T-helper 1 cell treated with Interleukin-12 subunit alpha and Interleukin-12 subunit beta and Interleukin-4 antibody, amounts not matched to agents 30 ng/mL and 1 ng/mL, for 36 hours (primary cell): ENCODE measurements around the gene RAB11B. TPM values are rescaled to one million over a fixed set of nuclear protein-coding genes. Genes with fewer than 3 reads are reported as not detected.
"Not testable (repeated sequence)": the region's sequence is repeated elsewhere in the genome, so short reads cannot be mapped to it uniquely, and the experiment has no call there.

ENCODE experiments used
- intact Hi-C: fragments of 100-400 bp; cut with micrococcal nuclease; formaldehyde crosslinking; loops from one replicate; pipeline ENCODE4 v1.15.1; 2024
- total RNA-seq: library from RNA; stranded (reverse); gene quantifications from 2 replicates; pipeline ENCODE4 v1.2.3, GENCODE V29; 2022

Gene RAB11B
- total RNA-seq, 1 donor from 2014 or later, result 93.7 TPM

DNA sequence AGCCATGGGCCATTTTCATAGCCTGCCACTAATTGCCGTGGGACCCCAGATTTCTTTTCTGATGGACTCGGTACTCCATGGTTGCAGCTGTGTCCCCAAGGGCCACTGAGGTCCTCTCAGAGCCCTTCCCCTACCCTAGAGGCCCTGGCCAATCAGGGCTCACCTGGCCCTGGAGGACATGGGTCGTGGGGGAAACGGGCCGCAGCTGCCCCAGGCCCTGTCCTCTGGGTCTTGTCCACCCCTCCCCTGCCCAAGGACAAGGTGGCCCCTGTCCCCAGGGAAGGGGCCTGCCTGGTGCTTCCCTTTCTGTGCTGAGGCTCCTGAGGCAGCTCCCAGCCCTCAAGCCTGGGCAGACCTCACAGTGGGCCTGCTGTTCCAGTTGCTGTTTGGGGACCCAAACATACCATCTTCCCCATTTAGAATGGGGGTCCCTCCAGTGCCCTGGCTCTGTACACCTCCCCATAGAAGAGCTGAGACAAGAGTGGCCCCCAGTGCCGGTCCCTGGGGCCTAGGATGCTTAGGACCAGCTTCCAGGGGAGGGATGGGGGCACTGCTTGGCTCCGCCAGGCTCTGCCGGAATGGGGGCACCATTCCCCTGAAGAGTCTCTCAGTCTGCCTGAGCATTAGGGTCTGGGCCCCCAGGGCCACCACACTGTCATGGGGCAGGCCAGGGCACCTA is 3.2 kb downstream of the RAB11B start:
- intact Hi-C loops, result loop anchor here (5.0 kb wide), 2 partner anchors 126 to 1656 kb away; partner anchors contain the start of genes GPR108 and TRIP10

DNA sequence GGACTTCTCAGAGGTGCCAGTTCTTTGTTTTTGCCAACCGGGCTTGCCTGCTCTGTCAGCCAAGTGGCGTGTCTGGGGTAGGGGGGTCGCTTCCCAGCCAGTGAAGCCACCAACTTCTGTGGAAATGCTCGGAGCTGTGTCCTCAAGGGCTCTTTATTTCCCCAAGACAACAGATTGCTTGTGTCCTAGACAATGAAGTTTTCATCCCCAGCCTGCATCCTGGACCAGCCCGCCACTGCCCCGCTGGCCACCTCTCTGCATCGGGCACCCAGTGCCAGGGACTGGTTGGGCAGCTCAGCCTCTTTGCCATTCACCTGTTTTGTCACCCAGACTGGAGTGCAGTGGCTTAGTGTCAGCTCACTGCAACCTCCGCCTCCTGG is 3.7 kb downstream of the RAB11B start:
- intact Hi-C loops, result loop anchor here (5.0 kb wide), 2 partner anchors 127 to 1657 kb away; partner anchors contain the start of genes GPR108 and TRIP10

DNA sequence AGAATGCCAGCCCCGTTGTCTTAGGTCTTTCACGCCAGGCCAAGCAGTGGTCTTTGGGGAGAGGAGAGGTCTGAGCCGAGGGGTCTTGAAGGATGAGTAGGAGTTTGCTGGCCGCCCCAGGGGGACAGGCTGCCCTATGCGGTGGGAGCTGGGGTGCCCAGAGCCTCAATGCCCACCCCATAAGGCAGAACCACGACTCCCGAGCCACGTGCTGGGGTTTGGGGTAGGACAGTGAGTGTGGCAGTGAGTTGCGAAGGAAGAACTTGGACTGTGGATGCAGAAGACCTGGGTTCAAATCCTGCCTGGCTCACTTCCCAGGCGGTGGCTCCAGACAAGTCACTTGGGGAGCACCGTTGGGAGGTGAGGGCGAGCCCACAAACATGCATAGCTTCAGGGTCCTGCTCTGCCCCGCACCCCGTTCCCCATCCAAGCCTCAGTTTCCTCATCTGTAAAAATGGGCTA is 5.5 kb downstream of the RAB11B start:
- intact Hi-C loops, result loop anchor here (1.0 kb wide), 1 partner anchor 41 kb away; no protein-coding TSS in a partner anchor

DNA sequence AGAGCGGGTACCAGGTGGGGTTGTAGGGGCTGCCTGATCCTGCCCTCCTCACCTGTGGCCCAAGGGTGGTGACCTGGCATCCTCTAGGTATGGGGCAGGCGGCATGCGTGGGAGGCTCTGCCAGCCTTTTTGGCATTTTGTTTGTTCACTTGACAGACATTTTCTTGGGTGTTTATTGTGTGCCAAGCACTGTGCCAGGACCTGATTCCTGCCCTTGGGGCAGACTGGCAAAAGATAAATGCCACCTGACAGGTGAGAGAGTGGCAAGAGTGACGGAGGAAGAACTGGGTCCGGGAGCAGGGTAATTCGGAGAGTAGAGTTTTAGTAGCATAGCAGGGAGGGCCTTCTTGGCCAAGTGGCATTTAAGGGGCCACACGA is 6.0 kb downstream of the RAB11B start:
- intact Hi-C loops, result loop anchor here (1.0 kb wide), 1 partner anchor 42 kb away; no protein-coding TSS in a partner anchor

DNA sequence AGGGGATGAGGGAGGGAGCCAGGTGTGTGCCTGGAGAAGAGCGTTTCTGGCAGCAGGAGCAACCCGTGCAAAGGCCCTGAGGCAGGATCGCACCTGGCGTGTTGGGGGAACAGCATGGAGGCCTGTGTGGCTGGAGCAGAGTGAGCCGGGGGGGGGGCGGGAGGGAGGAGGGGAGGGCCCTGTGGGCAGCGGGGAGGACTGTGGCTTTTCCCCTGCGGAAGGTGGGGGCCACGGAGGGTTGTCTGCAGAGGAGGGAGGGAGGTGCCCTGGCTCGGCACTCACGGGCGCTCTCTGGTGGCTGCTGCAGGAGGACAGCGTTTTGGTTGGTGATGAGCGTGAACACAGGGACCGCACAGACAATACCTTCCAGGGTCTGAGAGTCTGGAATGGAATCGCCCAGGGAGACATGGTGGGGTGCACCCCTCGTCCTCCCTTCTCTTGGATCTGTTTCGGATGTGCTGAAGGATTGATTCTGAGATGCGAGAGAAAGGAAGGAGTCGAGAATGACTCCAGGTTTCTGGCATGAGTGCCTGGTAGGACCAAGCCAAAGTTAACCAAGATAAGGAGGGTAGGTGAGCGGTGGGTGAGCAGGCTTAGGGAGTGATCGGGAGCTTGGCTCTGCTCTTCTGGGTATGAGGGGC is 6.5 kb downstream of the RAB11B start:
- intact Hi-C loops, result loop anchor here (1.0 kb wide), 1 partner anchor 42 kb away; no protein-coding TSS in a partner anchor

DNA sequence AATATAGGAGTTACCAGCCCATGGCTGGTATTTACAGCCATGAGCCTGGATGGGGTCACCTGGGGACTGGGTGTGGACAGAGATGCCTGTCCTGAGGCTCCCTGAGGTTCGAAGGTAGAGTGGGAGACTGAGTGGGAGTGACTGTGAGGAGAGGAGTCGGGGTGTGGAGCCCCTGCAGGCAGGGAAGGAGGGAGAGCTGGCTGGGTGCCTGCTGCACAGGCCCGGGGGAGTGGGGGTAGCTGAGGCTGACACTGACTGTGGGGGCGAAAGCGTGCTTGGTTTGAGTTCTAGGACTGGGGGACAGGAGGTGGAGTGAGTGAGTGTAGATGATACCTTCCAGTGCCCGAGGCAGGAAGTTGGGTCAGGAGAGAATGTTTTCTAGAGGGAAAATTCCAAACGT is 7.1 kb downstream of the RAB11B start:
- intact Hi-C loops, result no loop called here

DNA sequence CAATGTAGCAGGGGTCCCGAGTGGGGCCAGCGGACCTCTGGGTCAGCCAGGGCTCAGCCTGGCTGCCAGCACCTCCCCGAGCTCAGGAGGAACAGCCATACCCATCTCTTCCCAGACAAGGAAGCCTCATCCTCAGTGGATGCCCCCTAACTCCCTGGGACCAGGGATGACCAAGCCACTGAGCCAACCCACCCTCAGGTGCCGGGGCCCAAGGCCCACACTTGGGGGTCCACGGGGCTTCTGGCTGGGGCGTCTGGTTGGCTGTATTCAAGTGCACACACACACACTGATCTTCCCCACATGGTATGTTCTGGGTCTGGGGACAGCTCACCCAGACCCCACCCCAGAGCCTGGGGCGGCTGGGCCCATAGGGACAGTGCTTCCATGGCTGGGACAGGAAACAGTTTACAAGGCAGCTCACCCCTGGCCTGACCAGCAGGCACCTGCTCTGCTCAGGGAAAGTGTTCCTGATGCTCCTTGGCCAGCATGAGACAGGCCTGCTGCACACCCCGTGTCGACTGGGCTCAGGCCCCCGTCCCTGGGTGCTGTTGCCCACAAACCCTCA is 7.7 kb downstream of the RAB11B start:
- intact Hi-C loops, result no loop called here

DNA sequence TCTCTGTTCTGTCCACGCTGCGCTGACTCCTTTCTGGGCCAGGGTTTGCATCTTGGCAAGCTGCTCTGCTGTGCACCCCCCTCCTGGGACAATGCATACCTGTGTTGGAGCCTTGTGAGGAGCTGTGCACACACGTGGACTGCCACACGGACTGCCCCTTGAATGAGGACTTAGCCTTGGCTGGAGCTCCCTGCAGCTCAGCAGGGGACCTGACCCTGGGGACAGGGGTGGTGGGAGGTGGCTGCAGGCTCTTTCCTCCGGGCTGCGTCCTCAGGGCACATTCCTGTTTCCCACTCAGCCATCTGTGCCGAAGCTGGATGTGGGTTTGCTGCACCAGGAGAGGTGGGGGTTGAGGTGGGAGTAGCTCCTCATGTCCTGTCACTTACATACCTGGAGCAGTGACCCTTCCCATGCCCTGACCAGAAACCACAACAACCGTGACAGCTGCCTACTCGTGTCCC is 8.2 kb downstream of the RAB11B start:
- intact Hi-C loops, result no loop called here

DNA sequence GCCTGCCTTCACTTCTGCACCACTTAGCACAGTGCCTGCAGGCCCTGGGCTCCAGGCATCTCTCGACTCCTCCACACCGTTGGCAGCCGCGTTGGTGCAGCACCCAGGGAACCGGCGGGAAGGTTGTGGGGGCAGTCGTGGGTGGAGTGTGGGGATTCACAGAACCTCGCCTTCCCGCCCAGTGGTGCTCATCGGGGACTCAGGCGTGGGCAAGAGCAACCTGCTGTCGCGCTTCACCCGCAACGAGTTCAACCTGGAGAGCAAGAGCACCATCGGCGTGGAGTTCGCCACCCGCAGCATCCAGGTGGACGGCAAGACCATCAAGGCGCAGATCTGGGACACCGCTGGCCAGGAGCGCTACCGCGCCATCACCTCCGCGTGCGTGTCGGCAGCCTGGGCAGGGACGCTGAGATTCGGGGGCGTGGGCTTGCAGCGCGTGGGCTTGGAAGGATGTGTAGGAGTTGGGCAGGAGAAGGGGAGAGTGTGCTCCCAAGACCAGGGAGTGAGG is 9.6 kb downstream of the RAB11B start:
- intact Hi-C loops, result loop anchor here (5.0 kb wide), 1 partner anchor 172 kb away; no protein-coding TSS in a partner anchor

DNA sequence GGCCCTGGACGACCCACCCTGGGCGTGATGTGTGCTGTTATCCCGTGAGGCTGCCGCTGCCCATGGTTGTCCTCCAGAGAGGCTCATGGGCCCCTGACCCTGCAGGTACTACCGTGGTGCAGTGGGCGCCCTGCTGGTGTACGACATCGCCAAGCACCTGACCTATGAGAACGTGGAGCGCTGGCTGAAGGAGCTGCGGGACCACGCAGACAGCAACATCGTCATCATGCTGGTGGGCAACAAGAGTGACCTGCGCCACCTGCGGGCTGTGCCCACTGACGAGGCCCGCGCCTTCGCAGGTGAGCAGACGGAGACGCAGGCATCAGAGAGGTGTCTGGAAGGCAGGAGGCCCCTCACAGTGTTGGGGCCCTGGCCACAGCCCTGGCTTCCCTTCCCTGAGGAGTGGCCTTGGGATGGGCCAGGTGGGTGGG is 11.8 kb downstream of the RAB11B start:
- intact Hi-C loops, result loop anchor here (5.0 kb wide), 1 partner anchor 175 kb away; no protein-coding TSS in a partner anchor

DNA sequence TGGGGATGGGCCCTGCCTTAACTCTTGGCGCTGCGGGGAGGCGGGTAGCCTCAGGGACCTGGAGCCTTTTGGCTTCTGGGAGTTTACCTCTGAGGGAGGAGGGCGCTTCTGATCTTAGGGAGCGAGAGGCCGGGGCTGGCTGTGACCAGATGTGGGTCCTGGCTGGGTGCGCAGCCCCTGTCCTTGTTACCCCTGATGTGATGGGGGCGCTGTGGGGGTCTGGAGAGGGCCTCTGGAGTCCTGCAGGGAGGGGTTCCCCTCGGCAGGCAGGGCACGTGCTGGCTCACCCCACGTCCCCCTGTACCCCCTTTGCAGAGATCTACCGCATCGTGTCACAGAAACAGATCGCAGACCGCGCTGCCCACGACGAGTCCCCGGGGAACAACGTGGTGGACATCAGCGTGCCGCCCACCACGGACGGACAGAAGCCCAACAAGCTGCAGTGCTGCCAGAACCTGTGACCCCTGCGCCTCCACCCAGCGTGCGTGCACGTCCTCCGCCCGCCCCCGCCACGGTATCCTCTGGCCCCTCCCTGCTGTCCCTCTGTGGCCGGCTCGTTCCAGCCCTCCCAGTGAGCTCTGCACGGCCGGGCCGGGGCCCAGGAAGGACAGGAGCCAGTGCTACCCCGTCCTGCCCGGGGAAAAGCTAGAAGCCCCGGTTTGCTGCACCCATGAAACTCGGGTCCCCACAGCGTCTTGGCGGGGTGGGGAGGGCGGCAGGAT is 13.1 kb downstream of the RAB11B start:
- intact Hi-C loops, result loop anchor here (5.0 kb wide), 1 partner anchor 176 kb away; no protein-coding TSS in a partner anchor

DNA sequence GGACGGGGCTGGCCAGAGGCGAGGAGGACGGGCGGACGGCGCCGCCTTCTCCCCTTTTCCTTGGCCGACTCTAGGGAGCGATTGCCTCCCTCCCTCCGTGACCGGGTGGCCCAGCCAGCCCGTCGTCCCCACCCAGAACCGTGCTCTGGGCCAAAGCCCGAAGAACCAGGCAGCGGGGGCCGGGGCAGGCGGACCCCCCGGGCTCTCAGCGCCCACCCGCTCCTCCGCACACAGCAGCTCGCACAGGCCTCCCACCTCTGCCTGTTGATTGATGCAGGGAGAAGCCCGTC is 13.6 kb downstream of the RAB11B start:
- intact Hi-C loops, result loop anchor here (5.0 kb wide), 1 partner anchor 176 kb away; no protein-coding TSS in a partner anchor

DNA sequence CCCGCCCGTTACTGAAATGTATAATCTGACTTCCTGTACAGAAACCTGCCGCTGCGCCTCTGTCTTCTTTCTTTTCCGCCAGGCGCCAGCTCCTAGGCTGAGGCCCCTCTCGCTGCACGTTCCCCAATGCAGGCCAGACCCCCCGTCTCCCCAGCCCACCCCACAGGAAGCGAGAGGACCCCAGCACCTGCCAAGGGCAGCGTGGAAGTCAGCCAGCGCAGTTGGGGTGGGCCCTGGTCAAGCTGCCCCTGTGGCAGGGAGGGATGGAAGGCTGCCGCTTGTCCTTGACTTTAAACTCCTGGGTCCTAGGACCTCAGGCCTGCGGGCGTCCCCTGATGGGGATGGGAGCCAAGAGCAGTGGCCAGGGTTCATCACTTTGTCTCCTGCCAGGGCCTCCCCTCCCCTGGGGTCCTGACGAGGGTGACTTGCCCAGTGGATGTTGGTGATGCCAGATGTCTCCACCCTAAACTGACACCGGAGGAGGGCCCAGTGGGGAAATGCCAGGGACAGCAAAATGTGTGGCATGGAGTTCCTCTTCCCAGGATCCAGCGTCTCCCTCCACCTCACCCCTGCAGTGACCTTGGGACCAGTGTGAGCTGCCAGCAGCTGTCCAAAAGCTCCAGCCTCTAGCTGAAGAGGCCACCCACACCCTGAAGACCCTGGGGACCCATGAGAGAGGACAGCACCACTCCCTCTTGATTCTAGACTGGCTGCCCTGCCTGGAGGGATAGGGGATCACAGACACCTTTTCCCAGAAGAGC is 14.4 kb downstream of the RAB11B start:
- intact Hi-C loops, result loop anchor here (5.0 kb wide), 1 partner anchor 177 kb away; no protein-coding TSS in a partner anchor

DNA sequence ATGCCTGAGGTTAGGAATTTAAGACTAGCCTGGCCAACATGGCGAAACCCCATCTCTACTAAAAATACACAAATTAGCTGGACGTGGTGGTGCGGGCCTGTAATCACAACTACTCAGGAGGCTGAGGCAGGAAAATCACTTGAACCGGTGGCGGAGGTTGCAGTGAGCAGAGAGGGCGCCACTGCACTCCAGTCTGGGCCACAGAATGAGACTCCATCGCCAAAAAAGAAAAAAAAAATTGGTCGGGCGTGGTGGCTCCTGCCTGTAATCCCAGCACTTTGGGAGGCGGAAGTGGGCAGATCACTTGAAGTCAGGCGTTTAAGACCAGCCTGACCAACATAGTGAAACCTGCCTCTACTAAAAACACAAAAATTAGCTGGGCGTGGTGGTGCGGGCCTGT is 20.6 kb downstream of the RAB11B start:
- intact Hi-C loops, result not testable (repeated sequence)

DNA sequence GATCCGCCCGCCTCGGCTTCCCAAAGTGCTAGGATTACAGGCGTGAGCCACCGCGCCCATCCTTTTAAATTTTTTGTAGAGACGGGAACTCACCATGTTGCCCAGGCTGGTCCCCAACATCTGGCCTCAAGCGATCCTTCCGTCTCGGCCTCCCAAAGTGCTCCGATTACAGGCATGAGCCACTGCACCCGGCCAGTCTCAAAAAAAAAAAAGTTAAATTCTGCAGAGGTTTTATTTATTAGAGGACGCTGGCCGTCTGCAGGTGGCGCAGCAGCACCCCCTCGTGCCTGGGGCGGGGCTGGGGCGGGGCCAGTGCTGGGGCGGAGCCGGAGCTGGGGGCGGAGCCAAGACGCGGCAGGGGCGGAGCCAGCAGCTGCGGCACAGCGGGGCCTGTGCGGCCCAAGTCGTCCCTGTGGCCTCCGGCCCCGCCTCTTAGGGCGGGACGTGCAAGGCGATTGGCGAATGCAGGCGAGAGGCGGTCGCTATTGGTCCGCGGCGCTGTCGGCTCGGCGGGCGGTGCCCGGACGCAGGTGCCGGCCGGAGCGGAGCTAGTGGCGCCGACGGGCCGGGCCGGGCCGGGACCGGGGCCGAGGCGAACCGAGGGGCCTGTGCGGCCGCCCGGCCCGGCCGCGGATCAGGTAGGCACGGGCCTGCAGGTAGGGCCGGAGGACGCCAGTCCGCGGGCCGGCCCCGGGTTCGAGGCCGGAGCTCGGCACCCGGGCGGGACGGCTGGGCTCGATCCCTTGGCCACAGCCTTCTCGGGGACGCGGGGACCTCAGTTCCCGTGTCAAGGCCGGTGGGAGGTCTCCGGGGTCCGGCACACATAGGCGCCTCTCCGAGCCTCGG is 22.8 kb downstream of the RAB11B start, which contains the start of gene MARCHF2:
MARCHF2 (plus strand) TSS at position 523 of the 846 bp plus-strand sequence. CDS start 8,536 bp downstream, outside the sequence.
- intact Hi-C loops, result loop anchor here (1.0 to 2.0 kb wide), 10 partner anchors 23 to 493 kb away; partner anchors contain the start of genes ANGPTL4, HNRNPM, NDUFA7 and RAB11B

DNA sequence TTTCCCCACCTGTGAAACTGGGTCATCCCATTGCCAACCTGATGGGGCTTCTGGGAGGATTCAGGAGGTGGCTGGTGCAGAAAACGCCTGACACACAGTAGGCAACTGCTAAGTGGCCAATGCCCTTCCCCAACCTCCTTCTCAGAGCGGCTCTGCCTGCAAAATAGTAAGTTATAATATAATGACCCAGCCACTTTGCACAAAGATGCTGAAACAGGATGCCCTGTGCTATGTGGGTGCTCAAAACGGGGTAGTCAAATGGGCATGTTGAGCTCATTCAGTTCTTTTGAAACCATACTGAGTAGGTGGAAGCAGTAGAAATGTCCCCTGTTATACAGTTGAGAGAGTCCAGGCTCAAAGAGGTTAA is 23.5 kb downstream of the RAB11B start:
- intact Hi-C loops, result loop anchor here (1.0 to 2.0 kb wide), 10 partner anchors 23 to 493 kb away; partner anchors contain the start of genes ANGPTL4, HNRNPM, NDUFA7 and RAB11B

DNA sequence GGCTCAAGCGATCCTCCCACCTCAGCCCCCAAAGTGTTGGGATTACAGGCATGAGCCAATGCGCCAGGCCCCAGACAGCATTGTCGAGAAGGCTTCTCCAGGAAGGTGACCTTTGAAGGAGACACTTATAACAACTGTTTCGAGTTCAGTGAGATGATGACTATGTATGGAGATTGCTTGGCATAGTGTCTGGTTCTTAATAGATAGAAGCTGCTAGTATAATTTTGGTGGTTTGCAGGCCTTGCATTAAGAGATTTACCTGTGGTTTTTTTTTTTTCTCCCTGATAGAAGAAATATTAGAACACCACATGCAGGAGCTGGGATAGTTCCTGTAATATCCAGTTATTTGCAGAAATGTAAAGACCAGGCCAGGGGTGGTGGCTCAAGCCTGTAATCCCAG is 26.6 kb downstream of the RAB11B start:
- intact Hi-C loops, result no loop called here

DNA sequence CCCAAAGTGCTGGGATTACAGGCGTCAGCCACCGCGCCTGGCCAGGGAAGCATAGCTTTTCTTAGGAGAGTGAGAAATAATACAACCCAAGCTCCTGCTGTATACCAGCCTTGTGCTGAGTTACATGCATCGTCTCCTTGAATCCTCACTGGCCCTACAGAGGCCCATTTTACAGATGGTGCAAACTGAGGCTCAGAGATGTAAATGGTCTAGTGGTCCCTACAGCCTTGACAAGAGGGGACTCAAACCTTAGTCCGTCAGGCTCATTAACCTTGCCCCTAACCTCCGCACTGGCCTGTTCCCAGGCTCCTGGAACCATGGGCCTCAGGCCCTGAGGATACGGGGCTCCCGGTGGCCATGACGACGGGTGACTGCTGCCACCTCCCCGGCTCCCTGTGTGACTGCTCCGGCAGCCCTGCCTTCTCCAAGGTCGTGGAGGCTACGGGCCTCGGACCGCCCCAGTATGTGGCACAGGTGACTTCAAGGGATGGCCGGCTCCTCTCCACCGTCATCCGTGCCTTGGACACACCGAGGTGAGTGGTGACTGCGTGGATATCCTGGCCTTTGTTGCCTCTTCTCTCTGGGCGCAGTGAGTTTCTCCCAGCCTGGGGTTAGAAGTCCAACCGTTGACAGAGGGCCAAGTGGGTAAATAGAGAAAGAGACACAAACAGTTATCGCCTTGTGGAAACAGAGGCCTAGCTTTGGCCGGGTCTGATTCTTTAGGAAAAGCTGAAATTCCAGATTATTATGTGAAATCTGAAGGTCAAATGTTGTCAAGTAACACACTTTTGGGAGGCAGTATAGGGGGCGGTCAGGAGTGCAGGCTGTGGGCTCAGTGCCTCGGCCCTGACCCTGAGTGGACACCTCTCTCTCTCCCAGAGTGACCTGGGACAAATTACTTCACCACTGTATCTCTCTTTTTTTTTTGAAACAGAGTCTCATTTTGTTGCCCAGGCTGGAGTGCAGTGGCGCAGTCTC is 31.6 kb downstream of the RAB11B start:
- intact Hi-C loops, result no loop called here
